IPS-11a (cell line): Measurements from ENCODE around the gene SRGN.
A peak's percentile ranks its signal among the peaks of the same experiment; 100 is the strongest.
"Not testable (repeated sequence)": the region's sequence is repeated elsewhere in the genome, so short reads cannot be mapped to it uniquely, and the experiment has no call there.

ENCODE experiments used
- H3K4me3 ChIP-seq: one replicate; pipeline ENCODE4 v1.5.1; 2013; ENCODE audit warnings: low read depth, low read length, control low read depth

SRGN gene

GRCh38 chr10:69125554-69125953, 37.7 kb downstream of the SRGN start:
- H3K4me3 ChIP-seq: peak overlapping the region; percentile 89

GRCh38 chr10:69130251-69130650, 42.3 kb downstream of the SRGN start:
- no peak overlapping the region for H3K4me3 ChIP-seq

GRCh38 chr10:69139961-69140360, 52.1 kb downstream of the SRGN start:
- H3K4me3 ChIP-seq: no peak overlapping the region

- no peak overlapping the region for H3K4me3 ChIP-seq
Observed at GRCh38 chr10:69141304-69141703, 53.4 kb downstream of the SRGN start.

- H3K4me3 ChIP-seq: not testable (repeated sequence)
Observed at GRCh38 chr10:69142074-69142473, 54.2 kb downstream of the SRGN start.

GRCh38 chr10:69142983-69143382, 55.1 kb downstream of the SRGN start:
- no peak overlapping the region for H3K4me3 ChIP-seq

- H3K4me3 ChIP-seq: no peak overlapping the region
Observed at GRCh38 chr10:69145329-69145728, 57.4 kb downstream of the SRGN start.

- no peak overlapping the region for H3K4me3 ChIP-seq
Observed at GRCh38 chr10:69145864-69146263, 58.0 kb downstream of the SRGN start.

- H3K4me3 ChIP-seq: no peak overlapping the region
Observed at GRCh38 chr10:69146759-69147158, 58.9 kb downstream of the SRGN start.

- H3K4me3 ChIP-seq: no peak overlapping the region
Observed at GRCh38 chr10:69151984-69152383, 64.1 kb downstream of the SRGN start.

- no peak overlapping the region for H3K4me3 ChIP-seq
Observed at GRCh38 chr10:69153227-69153626, 65.3 kb downstream of the SRGN start.
